Skin of body (tissue), 2 donors: ENCODE data around the gene USP53. TPM values are rescaled to one million over a fixed set of nuclear protein-coding genes. Genes with fewer than 3 reads are reported as not detected.
"Not testable (repeated sequence)": the region's sequence is repeated elsewhere in the genome, so short reads cannot be mapped to it uniquely, and the experiment has no call there.

Source experiments
- DNase-seq: peaks from one replicate; lab custom pipeline; 2025; lab: John Stamatoyannopoulos, UW
- total RNA-seq: library from RNA; depleted of rRNA; stranded (reverse); fragments of >200 nt; gene quantifications from one replicate; pipeline ENCODE4 v1.2.3, GENCODE V29; 2014

Gene USP53
- total RNA-seq, 1 donor from 2014 or later, result 23.5 TPM

DNA sequence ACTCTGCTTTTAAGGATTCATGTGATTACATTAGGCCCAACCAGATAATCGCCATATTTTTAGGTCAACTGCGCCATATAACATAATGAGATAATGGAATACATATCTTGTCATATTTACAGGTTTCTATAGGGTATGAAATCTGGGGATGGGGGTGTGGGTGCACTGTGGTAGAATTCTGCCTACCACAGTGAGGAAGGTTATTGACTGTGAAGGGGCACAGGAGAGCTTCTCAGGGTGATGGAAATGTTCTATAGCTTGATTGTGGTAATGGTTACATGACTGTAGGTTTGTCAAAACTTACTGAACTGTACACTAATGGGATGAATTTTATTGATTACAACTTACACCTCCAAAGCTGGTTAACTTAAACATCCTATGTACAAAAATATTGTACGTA, 15.9 kb downstream of the USP53 start:
- no peak for DNase-seq

DNA sequence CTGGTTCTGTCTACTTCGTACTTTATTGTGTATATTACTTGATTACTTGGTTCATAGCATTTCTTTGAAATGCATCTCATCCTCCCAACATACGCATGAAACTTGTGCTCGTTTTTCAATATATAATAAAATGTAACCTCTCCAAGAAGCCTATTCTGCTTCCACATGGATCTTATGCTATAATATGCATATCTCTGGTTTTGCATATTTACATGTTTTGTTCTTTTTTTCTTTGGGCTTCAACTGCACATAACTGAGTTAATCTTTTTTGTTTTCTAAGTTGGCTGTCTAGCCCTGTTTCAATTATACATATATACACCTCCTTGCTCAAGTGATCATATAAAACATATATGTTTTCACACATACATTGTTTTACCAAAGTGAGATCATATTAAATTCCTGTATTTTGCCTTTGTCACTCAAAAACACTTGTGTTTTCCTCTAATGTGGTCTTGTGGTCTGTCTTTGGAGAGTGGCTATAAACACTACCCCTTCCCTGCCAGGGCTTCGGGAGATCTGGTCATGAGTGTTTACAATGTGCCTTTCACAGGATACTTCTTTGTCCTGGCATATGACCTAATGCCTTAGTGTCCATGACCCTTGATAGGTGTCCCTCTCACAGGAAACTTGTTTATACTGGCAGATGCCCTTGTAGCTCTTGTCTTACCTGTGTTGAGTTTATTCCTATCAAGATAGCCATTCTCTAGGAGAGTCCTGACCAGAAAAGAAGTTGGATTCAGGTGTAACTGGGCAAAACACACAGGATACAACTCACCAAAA, 17.6 kb downstream of the USP53 start:
- DNase-seq, result no peak

DNA sequence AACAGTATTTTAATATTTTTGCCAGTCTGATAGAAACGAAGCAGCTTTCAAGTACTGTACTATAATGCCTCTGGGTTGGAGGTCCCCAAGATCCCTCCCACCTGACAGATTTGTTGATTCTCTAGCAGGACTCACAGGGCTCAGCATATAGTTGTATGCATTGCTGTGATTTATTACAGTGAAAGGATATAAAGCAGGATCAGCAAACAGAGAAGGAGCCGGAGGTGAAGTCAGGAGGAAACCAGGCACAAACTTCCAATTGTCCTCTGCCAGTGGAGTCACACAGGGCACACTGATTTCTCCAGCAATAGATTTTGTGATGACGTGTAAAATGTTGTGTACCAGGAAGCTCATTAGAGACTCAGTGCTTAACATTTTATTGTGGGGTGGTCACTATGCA, 19.0 kb downstream of the USP53 start:
- DNase-seq, result no peak

DNA sequence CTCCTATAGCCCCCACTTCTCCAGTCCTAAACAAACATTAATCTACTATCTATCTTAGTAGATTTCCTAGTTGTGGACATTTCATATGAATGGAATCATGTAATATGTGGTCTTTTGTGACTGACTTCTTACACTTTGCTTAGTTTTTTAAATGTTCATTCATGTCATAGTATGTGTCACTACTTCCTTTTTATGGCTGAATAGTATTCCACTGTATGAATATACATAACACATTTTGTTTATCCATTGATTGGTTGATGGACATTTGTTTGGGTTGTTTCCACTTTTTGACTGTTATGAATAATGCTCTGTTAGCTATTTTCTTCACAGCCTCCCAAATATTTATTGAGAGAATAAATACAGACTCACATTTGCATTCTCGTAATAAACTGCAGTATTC, 19.8 kb downstream of the USP53 start:
- DNase-seq, result no peak

DNA sequence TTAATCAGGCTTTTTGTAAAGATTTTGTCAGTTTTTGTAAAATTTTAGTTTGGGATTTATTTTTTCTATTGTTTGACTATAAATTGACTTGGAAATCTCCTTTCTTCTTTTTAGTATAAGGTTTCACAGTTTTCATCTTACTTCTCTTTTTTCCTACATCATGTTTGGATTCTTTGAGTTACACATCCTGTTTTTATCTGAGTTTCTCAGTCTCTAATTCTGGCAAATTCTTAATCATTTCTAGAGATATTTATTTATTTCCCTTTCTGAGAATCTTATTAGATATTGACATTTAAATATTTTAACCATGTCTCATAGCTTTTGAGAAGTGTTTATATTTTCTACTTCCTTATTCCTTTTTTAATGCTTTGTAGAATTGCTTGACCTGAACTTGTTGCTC, 20.7 kb downstream of the USP53 start:
- DNase-seq, result no peak

DNA sequence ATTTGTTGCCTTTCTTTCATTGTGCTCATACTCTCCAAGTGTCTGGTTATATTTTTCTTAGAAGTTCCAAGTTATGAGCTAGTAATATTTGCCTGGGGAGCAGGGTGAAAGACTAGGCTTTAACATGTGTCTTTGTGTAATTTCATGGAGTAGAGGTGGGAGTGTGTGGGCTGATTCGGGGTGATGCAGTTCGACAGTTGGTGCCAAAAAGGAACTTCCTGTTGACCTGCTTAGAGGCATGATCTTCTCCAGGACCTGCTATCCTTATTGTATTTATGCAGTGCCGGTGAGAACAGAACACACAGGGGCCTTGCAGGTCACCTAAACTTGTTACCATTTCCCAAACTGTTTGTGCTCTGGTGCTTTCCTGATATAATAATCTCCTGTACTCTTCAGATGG, 21.2 kb downstream of the USP53 start:
- DNase-seq, result no peak

DNA sequence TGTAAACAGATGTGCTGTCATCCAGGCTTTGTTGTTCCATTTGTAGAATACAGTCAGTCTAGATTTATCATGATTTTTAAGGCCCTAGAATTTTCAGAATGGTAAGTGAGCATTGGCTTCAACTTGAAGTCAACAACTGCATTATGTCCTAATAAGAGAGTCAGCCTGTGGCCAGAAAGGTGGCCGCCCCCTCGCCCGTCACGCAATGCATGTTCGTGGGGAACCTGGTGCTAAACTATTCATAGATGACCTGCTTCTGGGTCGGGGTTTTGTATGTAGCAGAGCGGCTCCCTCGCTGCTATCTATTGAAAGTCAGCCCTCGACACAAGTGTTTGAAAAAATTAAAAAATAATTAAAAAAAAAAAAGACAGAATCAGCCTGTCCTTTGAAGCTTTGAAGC, 24.7 kb downstream of the USP53 start:
- no peak for DNase-seq

DNA sequence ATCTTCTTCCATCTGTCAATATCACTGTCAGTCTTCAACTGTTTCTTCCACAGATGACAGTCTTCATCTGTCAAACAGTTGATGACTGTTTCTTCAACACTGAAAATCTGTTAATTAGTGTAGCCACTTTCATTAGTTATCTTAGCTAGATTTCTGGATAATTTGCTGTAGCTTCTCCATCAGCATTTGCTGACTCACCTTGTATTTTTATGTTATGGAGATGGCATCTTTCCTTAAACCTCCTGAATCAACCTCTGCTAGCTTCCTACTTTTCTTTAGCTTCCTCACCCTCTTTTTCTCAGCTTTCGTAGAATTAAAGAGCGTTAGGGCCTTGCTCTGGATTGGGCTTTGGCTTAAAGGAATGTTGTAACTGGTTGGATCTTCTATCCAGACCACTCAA, 25.1 kb downstream of the USP53 start:
- DNase-seq, result no peak

DNA sequence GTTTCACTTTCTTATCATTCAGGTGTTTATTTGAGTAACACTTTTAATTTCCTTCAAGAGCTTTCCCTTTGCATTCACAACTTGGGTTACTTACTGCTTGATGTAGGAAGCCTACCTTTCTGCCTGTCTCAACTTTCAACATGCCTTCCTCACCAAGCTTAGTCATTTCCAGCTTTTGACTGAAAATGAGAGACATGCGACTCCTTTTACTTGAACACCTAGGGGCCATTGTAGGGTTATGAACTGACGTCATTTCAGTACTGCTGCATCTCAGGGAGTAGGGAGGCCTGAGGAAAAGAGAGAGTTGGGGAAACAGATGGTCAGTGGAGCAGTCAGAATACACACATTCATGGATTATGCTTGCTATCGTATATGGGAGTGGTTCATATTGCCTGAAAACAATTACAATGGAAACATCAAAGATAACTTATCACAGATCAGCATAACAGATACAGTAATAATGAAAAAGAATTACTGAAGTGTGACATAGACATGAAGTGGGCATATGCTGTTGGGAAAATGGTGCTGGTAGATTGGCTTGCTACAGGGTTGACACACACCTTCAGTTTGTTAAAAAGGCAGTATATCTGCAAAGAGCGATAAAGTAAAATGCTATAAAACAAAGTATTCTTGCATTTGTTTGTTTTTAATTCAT, 25.7 kb downstream of the USP53 start:
- no peak for DNase-seq

DNA sequence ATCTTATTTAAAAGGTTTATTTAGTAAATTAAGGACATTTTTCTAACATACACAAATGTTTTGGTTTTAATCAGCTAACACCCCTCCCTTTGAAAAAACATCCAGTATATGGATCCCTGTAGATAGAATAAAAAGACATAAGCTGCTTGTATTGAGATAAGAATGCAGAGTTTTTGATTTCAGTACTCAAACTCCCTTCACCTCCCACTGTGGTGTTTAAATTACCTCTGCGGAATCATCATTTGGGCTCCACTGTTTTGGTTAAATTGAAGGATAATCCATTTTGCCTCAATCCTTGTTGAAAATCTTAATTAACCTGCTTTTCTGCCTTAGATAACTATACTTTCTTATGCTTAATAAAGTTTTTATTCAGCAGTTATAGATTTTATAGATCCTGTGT, 27.6 kb downstream of the USP53 start:
- DNase-seq, result no peak

DNA sequence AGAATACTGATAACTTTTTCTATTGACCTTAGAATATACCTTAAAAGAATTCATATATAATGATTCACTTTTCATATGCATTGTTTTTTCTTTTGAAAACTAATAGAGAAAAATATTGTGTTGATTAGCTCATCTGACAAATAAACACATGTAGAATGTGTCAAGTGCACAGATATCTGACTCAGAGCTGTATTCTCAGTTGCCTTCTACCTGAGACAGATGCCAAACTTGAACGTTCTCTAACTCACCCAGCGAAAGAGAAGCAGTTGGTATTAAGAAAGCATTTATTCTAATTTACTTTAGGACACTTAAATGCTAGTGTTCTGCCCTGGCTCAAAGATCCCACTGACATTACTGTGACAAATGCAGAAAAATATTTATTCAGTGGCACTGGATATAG, 28.1 kb downstream of the USP53 start:
- DNase-seq, result no peak

DNA sequence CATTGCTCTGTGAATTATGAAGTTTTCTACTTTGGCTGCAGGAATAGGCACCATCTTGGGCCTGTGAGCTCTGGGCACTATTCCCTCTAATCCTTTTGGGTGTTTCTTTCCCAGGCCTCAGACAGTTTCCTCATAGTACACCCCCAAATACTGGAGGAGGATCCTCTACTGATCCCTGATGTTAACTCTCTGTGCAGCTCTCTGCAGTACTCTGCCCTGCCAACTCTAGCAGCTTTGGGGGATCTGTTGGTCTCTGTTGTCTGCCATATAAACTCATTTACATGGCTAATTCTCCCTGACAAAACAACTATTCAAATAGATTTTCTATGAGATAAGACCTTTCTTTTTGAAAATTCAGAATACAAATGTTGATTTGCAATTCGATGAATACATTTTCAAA, 29.9 kb downstream of the USP53 start:
- DNase-seq, result no peak

DNA sequence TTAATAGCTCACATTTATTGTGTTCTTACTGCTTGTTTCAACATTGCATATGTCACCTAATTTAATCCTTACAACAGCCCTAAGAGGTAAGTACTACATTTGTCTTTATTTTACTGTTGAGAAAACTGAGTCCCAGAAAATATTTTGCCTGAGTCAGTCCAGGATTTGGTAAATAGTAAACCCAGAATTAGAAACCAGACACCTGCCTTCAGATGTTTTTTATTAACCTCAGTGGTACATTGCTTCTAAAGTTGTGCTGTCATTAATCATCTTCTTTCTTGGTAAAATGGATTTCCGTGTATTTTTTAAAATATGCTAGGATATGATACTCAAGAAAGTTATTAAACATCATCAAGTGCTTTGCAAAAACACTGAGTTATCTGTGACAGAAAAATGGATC, 31.4 kb downstream of the USP53 start:
- no peak for DNase-seq

DNA sequence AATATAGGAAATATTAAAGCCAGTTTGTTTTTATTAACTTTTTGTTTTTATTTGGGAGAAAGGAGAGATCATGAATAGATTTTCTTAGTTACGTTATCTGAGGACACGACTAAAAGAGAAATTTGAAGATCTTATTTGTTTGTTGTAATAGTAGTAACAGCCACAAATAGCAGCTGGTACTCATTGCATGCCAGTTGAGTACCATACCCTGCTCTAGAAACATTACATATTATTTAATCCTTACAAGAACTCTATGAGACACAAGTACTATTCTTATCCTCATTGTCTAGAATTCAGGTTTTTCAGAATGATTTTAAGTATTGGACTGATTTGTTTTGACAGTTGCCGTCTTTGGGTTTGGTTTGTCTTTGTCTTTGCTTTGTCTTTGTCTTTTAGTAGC, 31.8 kb downstream of the USP53 start:
- DNase-seq, result no peak

DNA sequence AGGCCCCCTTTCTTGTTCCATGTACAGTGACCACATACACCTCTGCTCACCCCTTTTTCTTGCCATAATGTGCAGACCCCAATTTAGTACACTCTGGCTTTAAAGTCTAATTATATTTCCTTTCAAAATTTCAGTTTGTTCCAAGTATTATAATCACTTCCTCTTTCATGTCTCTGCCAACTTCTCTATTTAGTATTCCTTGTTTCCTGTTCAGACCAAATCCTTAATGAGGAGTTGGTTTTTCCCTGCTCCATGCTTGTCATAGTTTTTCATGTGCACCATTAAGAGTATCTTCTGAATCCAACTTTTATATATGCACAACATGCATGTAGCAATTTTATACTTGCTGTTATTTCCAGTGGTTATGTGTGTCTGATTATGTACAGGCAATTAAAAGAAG, 32.3 kb downstream of the USP53 start:
- DNase-seq, result no peak

DNA sequence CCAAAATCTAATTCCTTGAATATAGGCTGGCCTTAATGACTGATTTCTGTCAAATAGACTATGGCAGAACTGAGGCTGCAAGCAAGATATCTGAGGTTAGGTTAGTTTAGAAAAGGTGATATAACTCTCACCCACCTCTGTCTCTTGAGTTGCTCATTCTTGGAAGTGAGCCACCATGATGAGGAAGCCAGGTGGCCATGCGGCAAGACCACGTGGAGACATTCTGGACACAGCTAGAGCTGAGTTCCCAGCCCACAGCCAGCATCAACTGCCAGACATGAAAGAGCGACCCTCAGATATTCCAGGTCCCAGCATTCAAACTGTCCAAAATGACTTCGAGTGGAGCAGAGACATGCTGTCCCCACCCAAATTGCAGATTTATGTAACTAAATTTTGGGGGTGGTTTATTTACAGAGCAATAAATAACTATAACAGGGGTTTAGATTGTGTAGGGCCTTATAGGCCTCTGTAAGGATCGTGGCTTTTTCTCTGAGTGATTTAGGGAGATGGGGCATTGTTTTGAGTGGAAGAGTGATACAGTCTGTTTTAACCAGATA, 33.7 kb downstream of the USP53 start:
- DNase-seq, result no peak

DNA sequence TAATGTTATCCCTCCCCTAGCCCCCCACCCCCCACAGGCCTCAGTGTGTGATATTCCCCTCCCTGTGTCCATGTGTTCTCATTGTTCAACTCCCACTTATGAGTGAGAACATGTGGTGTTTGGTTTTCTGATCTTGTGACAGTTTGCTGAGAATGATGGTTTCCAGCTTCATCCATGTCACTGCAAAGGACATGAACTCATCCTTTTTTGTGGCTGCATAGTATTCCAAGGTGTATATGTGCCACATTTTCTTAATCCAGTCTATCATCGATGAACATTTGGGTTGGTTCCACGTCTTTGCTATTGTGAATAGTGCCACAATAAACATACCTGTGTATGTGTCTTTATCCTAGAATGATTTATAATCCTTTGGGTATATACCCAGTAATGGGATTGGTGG, 38.5 kb downstream of the USP53 start:
- not testable (repeated sequence) for DNase-seq

DNA sequence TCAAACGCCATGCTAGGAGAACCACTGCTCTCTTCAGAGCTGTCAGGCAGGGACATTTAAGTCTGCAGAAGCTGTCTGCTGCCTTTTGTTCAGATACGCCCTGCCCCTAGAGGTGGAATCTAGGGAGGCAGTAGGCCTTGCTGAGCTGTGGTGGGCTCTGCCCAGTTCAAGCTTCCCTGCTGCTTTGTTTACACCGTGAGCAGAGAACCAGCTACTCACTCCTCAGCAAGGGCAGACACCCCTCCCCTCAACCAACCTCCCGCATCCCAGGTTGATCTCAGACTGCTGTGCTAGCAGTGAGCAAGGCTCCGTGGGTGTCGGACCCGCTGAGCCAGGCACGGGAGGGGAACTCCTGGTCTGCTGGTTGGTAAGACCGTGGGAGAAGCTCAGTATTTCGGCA, 42.7 kb downstream of the USP53 start:
- DNase-seq, result not testable (repeated sequence)

DNA sequence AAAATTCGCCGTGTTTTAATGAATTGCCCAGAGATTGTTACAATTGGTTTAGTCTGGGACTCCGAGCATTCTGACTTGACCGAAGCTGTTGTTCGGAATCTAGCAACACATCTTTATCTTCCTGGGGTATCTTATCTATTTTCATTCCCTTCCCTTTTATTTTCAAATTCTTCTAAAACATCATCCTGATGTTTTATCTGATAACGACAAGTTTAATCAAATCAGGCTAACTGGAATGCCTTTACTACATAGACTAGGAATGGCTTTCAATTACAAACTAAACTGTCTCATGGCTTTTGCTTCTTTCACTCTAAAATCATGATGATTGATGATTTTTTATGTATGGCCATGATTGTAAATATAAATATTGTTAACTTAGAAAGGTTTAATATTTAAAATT, 48.0 kb downstream of the USP53 start:
- no peak for DNase-seq

DNA sequence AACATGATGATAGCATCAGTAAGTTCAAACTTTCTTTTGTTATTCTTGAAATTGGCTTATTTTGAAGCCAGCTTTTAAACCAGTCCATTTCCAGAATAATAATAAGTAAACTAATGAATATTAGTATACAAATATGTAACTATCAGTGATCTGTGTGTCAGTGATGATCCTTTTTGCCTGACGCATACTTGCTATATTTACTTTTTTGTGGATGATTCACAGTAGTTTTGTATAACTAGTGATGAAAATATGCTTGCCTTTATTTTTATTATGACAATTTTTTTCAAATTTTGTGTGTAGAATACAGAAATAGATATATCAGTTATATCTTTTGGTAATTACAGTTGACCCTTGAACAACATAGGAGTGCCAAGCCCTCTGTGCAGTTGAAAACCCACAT, 49.5 kb downstream of the USP53 start:
- no peak for DNase-seq

DNA sequence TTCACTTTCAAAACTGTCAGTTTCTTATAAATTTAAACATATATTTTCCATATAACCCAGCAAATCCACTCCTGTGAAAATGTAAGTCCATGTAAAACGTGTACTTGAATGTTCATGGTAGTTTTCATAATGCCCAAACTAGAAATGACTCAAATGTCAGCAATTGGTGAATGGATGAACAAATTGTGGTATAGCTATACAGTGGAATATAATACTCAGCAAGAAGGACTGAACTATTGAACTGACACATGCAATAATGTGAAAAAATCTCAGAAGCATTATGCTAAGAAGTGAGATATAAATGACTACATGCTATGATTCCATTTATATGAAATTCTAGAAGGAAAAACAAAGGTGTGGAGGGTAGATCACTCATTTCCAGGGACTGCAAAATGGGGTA, 52.2 kb downstream of the USP53 start:
- DNase-seq, result no peak

DNA sequence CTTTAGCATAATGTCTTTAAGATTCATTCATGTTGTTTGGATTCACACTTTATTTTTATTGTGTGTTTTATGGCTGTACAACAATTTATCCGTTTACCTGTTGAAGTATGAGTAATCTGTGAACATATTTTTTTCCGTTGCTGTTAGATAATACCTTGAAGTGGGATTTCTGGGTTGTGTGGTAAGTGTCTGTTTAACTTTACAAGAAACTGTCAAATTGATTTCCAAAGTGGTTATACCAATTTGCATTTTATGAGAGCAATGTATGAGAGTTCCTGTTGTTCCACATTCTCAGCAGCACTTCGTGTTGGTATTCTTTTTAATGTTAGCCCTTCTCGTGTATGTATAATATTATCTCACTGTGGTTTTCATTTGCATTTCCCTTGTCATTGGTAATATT, 53.6 kb downstream of the USP53 start:
- DNase-seq, result no peak

DNA sequence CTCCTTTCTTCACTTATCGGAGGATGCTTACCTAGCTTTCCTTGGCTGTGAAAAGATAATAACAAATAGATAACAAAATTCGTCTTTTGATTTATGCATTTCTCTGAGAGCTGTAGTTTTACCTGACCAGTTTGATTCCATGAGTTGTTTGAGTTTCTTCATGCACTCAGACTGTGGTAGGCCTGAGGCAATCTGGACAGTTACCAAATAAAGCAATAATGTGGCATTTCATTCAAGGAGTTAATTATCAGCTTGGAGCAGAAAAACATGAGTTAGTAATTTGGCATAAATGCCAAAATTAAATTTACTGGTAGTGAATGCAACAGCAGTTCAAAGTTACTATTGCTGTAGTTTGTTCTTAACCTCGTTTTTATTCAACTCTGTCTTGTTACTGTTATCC, 56.0 kb downstream of the USP53 start:
- no peak for DNase-seq
